GM20431 (cell line): ENCODE measurements around the gene CACNA1C.

ENCODE experiments used
- in situ Hi-C: fragments of 300-500 bp; cut with MseI, MboI; formaldehyde crosslinking; loops from one replicate; pipeline ENCODE4 v1.15.0; 2020; ENCODE audit warnings: low sequenced_read_pairs; ENCODE audit not compliant: unreplicated experiment

Gene CACNA1C

GRCh38 chr12:2265461-2266167, 212.8 kb downstream of the CACNA1C start:
- in situ Hi-C loops, result no loop called here

GRCh38 chr12:2266666-2267620, 214.2 kb downstream of the CACNA1C start:
- in situ Hi-C loops, result no loop called here

GRCh38 chr12:2267703-2268470, 215.1 kb downstream of the CACNA1C start:
- in situ Hi-C loops, result no loop called here

- in situ Hi-C loops, result no loop called here
Observed at GRCh38 chr12:2268471-2269286, 215.9 kb downstream of the CACNA1C start.

GRCh38 chr12:2270846-2271245, 218.1 kb downstream of the CACNA1C start:
- in situ Hi-C loops, result no loop called here

GRCh38 chr12:2271961-2272360, 219.2 kb downstream of the CACNA1C start:
- in situ Hi-C loops, result no loop called here

- in situ Hi-C loops, result no loop called here
Observed at GRCh38 chr12:2273288-2273687, 220.5 kb downstream of the CACNA1C start.

GRCh38 chr12:2273751-2274150, 221.0 kb downstream of the CACNA1C start:
- in situ Hi-C loops, result no loop called here

GRCh38 chr12:2274733-2275132, 221.9 kb downstream of the CACNA1C start:
- in situ Hi-C loops, result no loop called here

- in situ Hi-C loops, result no loop called here
Observed at GRCh38 chr12:2276288-2277033, 223.7 kb downstream of the CACNA1C start.

- in situ Hi-C loops, result no loop called here
Observed at GRCh38 chr12:2277492-2278155, 224.8 kb downstream of the CACNA1C start.

GRCh38 chr12:2281446-2281845, 228.7 kb downstream of the CACNA1C start:
- in situ Hi-C loops, result no loop called here

GRCh38 chr12:2282318-2282717, 229.5 kb downstream of the CACNA1C start:
- in situ Hi-C loops, result no loop called here

- in situ Hi-C loops, result no loop called here
Observed at GRCh38 chr12:2283480-2283879, 230.7 kb downstream of the CACNA1C start.

GRCh38 chr12:2283916-2284315, 231.1 kb downstream of the CACNA1C start:
- in situ Hi-C loops, result no loop called here

GRCh38 chr12:2284321-2284813, 231.6 kb downstream of the CACNA1C start:
- in situ Hi-C loops, result no loop called here

GRCh38 chr12:2284857-2285256, 232.1 kb downstream of the CACNA1C start:
- in situ Hi-C loops, result no loop called here

GRCh38 chr12:2285462-2285861, 232.7 kb downstream of the CACNA1C start:
- in situ Hi-C loops, result no loop called here
